ENCODE data around the gene CXCL16. TPM values are rescaled to one million over a fixed set of nuclear protein-coding genes. Genes with fewer than 3 reads are reported as not detected.

CXCL16 gene
- total RNA-seq, 1 donor from 2014 or later: 32.3 TPM

DNA sequence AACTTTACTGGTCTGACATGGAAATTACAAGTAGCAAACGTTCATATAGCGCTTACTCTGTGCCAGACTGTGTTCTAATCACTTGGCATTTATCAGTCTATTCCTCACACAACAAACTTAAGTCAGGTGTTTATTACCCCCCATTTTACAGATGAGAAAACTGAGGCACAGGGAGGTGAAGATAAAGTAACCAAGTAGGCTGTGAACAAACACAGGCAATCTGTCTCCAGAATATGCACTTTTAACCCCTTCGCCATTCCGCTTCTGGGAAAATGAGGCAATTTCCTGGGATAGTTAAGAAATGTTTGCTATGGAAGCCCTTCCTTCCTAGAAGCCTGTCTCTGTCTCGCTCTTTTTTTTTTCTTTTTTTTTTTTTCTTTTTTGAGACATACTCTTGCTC lies 12.2 kb upstream of the CXCL16 start:
- no peak overlapping the region for H3K4me3 ChIP-seq (ENCODE audit: low read depth, low read length)
- TF ChIP-seq, protein P1, sequence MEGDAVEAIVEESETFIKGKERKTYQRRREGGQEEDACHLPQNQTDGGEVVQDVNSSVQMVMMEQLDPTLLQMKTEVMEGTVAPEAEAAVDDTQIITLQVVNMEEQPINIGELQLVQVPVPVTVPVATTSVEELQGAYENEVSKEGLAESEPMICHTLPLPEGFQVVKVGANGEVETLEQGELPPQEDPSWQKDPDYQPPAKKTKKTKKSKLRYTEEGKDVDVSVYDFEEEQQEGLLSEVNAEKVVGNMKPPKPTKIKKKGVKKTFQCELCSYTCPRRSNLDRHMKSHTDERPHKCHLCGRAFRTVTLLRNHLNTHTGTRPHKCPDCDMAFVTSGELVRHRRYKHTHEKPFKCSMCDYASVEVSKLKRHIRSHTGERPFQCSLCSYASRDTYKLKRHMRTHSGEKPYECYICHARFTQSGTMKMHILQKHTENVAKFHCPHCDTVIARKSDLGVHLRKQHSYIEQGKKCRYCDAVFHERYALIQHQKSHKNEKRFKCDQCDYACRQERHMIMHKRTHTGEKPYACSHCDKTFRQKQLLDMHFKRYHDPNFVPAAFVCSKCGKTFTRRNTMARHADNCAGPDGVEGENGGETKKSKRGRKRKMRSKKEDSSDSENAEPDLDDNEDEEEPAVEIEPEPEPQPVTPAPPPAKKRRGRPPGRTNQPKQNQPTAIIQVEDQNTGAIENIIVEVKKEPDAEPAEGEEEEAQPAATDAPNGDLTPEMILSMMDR (conservative IDR thresholded peaks at IDR 0.05; ENCODE audit: low read depth, low read length): no peak
- no peak for DNase-seq (ENCODE audit: low read depth)

DNA sequence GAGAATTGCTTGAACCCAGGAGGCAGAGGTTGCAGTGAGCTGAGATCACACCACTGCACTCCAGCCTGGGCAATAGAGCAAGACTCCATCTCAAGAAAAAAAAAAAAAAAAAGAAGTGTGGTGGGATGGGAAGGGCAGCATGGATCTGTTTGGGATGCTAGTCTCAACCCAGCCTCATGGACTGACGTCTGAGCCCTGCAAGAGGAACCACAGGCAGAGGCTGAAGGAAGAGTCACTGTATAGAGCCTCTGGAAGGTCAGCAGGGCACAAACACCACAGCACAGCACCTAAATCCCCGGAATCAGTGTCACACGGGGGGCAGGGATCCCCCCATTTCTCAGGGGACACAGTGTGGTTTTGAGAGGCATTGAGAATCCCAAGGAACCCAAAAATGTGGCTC lies 10.9 kb upstream of the CXCL16 start:
- TF ChIP-seq, protein P1 (conservative IDR thresholded peaks at IDR 0.05; ENCODE audit: low read depth, low read length): no peak
- no peak for DNase-seq (ENCODE audit: low read depth)
- H3K4me3 ChIP-seq (ENCODE audit: low read depth, low read length): no peak overlapping the region

DNA sequence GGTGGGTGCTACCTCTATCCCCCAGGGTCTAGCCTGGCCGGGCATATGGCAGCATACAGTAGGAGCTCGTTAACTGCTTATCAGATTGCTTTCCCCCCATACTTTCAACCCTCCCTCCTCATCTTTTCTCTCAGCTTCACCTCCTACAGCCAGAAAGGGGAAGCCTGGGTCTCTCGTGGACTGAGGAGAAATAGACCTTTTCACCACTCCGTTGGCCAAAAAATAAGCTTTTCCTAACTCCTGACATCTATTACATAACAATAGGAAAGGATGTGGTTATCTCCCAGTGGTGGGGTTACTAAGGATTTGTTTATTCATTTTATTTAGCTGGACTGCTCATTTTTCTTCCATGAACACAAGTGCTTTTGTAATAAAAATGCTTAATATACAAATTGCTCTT lies 9.0 kb upstream of the CXCL16 start:
- TF ChIP-seq, protein P1 (conservative IDR thresholded peaks at IDR 0.05; ENCODE audit: low read depth, low read length): no peak
- H3K4me3 ChIP-seq (ENCODE audit: low read depth, low read length): no peak overlapping the region
- DNase-seq (ENCODE audit: low read depth): no peak

DNA sequence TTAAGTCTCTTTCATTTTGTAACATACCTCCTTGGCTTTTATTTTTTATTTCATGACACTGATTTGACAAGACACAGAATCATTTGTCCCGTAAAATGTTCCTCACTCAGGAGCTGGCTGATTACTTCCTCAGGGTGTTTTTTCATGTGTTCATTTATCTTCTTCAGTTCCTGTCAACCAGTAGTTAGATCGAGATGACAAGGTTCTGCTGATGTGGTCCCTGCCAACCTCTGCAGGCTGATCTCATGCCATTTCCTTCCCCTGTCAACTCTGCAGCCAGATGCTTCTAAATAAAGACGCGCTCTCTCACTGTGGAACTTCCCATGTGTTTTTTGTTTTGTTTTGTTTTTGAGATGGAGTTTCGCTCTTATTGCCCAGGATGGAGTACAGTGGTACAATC lies 8.1 kb upstream of the CXCL16 start:
- DNase-seq (ENCODE audit: low read depth): no peak
- TF ChIP-seq, protein P1 (conservative IDR thresholded peaks at IDR 0.05; ENCODE audit: low read depth, low read length): no peak
- H3K4me3 ChIP-seq (ENCODE audit: low read depth, low read length): no peak overlapping the region

DNA sequence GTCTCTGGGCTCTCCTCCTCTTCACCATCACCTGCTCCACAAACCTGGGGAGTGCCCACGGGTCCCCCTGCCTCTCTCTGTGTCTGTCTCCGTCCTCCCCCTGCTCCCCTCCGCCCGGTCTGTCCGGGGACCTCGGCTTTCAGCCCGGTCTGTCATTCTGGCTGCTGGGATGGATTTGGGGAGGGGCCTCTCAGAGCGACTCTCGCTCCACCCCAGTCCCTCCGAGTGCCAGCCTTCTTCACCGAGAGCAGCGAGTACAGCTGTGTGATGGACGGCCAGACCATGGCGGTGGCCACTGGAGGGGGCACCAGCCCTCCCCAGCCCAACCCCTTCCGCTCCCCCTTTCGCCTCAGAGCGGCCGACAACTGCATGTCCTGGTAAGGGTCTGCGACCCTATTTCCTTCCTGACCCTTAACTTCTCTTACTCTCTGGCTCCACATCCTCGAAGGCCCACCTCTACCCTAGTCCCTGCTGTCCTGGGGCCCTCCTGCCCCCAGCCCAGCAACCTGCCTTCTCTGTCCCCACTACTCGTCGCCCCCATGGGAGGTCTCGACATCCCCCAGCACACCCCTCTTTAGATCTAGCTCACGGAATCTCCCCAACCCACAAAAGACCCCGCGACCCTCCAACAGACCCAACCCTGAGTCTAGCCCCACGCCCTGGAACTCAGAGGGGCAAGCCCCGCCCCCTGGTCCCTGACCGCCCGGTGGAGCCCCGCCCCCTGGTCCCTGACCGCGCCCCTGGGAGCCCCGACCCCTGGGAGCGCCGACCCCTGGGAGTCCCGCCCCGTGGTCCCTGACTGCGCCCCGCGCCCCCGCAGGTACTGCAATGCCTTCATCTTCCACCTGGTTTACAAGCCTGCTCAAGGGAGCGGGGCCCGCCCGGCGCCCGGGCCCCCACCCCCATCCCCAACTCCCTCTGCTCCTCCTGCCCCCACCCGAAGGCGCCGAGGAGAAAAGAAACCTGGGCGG lies 5.6 kb upstream of the CXCL16 start:
- TF ChIP-seq, protein P1 (conservative IDR thresholded peaks at IDR 0.05; ENCODE audit: low read depth, low read length): no peak
- no peak for DNase-seq (ENCODE audit: low read depth)
- H3K4me3 ChIP-seq (ENCODE audit: low read depth, low read length): no peak overlapping the region

DNA sequence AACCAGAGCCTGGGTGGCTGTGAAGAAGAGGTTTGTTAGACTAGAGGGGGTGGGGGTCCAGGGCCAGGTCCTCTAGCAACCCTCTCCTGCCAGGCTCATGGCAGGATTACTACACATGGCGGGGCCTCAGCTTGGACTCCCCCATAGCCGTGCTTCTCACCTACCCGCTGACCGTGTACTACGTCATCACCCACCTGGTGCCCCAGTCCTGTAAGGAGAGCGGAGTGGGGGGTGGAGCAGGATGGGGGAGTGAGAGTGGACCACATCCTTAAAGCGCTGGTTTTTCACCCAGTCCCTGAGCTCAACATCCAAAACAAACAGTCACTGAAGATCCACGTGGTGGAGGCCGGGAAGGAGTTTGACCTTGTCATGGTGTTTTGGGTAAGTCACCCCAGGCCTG lies 4.2 kb upstream of the CXCL16 start:
- no peak for DNase-seq (ENCODE audit: low read depth)
- no peak overlapping the region for H3K4me3 ChIP-seq (ENCODE audit: low read depth, low read length)
- TF ChIP-seq, protein P1 (conservative IDR thresholded peaks at IDR 0.05; ENCODE audit: low read depth, low read length): no peak

- TF ChIP-seq, protein P1 (conservative IDR thresholded peaks at IDR 0.05; ENCODE audit: low read depth, low read length): no peak
- no peak overlapping the region for H3K4me3 ChIP-seq (ENCODE audit: low read depth, low read length)
- DNase-seq (ENCODE audit: low read depth): no peak
Measured at GRCh38 chr17:4743216-4743615, 3.5 kb upstream of the CXCL16 start.
